Measurements from ENCODE around the gene COX7B2.

DNA sequence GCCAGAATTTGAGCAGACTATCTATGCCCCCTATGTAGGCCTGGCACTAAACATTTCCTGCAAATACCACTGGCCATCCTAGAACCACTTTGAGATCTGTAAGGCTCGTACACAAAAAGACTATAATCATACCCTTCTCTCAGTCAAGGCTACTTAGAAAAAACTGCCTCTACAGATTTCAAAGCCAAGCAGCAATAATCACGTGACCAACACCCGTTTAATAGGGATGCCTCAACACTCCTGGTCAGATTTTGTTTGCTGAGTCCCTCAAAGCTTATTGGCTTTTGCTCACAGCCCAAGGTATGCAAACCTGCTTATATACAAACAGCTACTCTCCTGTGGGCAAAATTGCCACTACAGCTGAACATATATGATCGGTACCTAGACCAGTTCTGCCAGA lies 897 bp downstream of the COX7B2 start:
- TF ChIP-seq, protein P1, sequence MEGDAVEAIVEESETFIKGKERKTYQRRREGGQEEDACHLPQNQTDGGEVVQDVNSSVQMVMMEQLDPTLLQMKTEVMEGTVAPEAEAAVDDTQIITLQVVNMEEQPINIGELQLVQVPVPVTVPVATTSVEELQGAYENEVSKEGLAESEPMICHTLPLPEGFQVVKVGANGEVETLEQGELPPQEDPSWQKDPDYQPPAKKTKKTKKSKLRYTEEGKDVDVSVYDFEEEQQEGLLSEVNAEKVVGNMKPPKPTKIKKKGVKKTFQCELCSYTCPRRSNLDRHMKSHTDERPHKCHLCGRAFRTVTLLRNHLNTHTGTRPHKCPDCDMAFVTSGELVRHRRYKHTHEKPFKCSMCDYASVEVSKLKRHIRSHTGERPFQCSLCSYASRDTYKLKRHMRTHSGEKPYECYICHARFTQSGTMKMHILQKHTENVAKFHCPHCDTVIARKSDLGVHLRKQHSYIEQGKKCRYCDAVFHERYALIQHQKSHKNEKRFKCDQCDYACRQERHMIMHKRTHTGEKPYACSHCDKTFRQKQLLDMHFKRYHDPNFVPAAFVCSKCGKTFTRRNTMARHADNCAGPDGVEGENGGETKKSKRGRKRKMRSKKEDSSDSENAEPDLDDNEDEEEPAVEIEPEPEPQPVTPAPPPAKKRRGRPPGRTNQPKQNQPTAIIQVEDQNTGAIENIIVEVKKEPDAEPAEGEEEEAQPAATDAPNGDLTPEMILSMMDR (IDR thresholded peaks at IDR 0.05), result no peak
- TF ChIP-seq EZH2 (IDR thresholded peaks at IDR 0.05; ENCODE audit: borderline replicate concordance, insufficient read depth, low read depth, low read length, poor library complexity, severe bottlenecking), result no peak

All from B cell (primary cell).